GM23338 (cell line): ENCODE measurements around the gene LRRN1.

Experiments
- EZH2phosphoT487 ChIP-seq: fragments of 200-600 bp; sonication (generic); IDR thresholded peaks from one replicate; pipeline ENCODE4 v1.8.1; 2018; ENCODE audit warnings: antibody characterized with exemption; ENCODE audit not compliant: unreplicated experiment
- NANOG ChIP-seq: IDR thresholded peaks from 2 replicates; pipeline ENCODE4 v1.6.1; 2016; ENCODE audit warnings: antibody characterized with exemption, borderline replicate concordance
- POLR2AphosphoS5 ChIP-seq: IDR thresholded peaks from 2 replicates; pipeline ENCODE4 v1.6.1; 2016; ENCODE audit warnings: antibody characterized with exemption, low read depth
- TF ChIP-seq, protein P1 (sequence below), 2 experiments: fragments of 200-600 bp in 1 of 2; sonication (generic) in 1 of 2; conservative IDR thresholded peaks; 2 replicates each; pipeline versions ENCODE4 v1.5.1 to v1.6.1; 2016 to 2017; ENCODE audit warnings: antibody characterized with exemption in 2 of 2, low read depth in 2 of 2, mild to moderate bottlenecking in 2 of 2, moderate library complexity in 1 of 2

DNA sequence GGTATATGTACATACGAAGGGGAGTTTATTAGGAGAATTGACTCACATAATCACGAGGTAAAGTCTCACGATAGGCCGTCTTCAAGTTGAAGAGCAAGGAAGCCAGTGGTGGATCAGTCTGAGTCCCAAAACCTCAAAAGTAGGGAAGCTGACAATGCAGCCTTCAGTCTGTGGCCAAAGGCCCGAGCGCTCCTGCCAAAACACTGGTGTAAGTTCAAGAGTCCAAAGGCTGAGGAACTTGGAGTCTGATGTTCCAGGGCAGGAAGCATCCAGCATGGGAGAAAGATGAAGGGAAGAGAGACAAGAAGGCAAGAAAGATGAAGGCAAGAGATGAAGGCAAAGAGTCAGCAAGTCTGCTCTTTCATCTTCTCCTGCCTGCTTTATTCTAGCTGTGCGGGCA is 16.8 kb upstream of the LRRN1 start:
- TF ChIP-seq, protein P1, sequence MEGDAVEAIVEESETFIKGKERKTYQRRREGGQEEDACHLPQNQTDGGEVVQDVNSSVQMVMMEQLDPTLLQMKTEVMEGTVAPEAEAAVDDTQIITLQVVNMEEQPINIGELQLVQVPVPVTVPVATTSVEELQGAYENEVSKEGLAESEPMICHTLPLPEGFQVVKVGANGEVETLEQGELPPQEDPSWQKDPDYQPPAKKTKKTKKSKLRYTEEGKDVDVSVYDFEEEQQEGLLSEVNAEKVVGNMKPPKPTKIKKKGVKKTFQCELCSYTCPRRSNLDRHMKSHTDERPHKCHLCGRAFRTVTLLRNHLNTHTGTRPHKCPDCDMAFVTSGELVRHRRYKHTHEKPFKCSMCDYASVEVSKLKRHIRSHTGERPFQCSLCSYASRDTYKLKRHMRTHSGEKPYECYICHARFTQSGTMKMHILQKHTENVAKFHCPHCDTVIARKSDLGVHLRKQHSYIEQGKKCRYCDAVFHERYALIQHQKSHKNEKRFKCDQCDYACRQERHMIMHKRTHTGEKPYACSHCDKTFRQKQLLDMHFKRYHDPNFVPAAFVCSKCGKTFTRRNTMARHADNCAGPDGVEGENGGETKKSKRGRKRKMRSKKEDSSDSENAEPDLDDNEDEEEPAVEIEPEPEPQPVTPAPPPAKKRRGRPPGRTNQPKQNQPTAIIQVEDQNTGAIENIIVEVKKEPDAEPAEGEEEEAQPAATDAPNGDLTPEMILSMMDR (conservative IDR thresholded peaks at IDR 0.05; ENCODE audit: low read depth in 2 of 2), result no peak
- no peak for TF ChIP-seq EZH2phosphoT487
- no peak for TF ChIP-seq POLR2AphosphoS5
- TF ChIP-seq NANOG, result no peak
